ENCODE measurements around the gene PKN3. TPM values are rescaled to one million over a fixed set of nuclear protein-coding genes. Genes with fewer than 3 reads are reported as not detected.

The PKN3 gene
- total and polyA plus RNA-seq, 4 donors, result 0.61 to 4.2 (median 1.5) TPM

- no peak for DNase-seq (ENCODE audit: low spot score)
These were observed 4.5 kb downstream of the PKN3 start for GRCh38 chr9:128706671-128707381.

GRCh38 chr9:128707446-128707845 is 5.1 kb downstream of the PKN3 start:
- Histone ChIP-seq H3K4me1 (ENCODE audit: control insufficient read depth in 4 of 4, insufficient read depth in 4 of 4, low read length in 3 of 4) (peaks cover 0 to 2% (median 0%) of the 10 kb centered on the region in 4 donors), H3K36me3 (ENCODE audit: control insufficient read depth in 4 of 4, insufficient read depth in 3 of 4, low read depth in 1 of 4, low read length in 3 of 4) (no peaks in the 10 kb centered on the region), H3K27me3 (ENCODE audit: control insufficient read depth in 4 of 4, insufficient read depth in 4 of 4, low read length in 3 of 4) (no peaks in the 10 kb centered on the region), H3K4me3 (ENCODE audit: low read depth in 1 of 3, low read length in 3 of 3) (no peak overlapping the region), H3K9me3 (ENCODE audit: control insufficient read depth in 4 of 4, low read length in 3 of 4) (no peaks in the 10 kb centered on the region), H3K9ac (ENCODE audit: low read depth in 1 of 2, low read length in 2 of 2) (no peak overlapping the region), H3K27ac (ENCODE audit: low read depth in 1 of 2, low read length in 2 of 2) (no peak overlapping the region)
- TF ChIP-seq GABPA (IDR thresholded peaks at IDR 0.05 in 1 of 2, conservative IDR thresholded peaks at IDR 0.05 in 1 of 2), result no peak
- no peak for TF ChIP-seq FOXA1 (IDR thresholded peaks at IDR 0.05)
- no peak for TF ChIP-seq ZBTB33 (IDR thresholded peaks at IDR 0.05)
- no peak for TF ChIP-seq YY1 (IDR thresholded peaks at IDR 0.05)
- TF ChIP-seq RAD21 (IDR thresholded peaks at IDR 0.05), result no peak
- no peak for TF ChIP-seq JUND (IDR thresholded peaks at IDR 0.05)
- no peak for TF ChIP-seq REST (IDR thresholded peaks at IDR 0.05)
- TF ChIP-seq FOXA2 (IDR thresholded peaks at IDR 0.05), result no peak
- TF ChIP-seq ATF3 (IDR thresholded peaks at IDR 0.05), result no peak
- 96% methylated on average over 8 of the region's 8 CpGs for WGBS
- no peak for DNase-seq (ENCODE audit: low spot score)

More at GRCh38 chr9:128706671-128707381, 4.5 kb downstream of the PKN3 start:
- Histone ChIP-seq H3K4me1 (ENCODE audit: control insufficient read depth in 4 of 4, insufficient read depth in 4 of 4, low read length in 3 of 4) (peaks cover 0 to 8% (median 0%) of the 10 kb centered on the region in 4 donors), H3K36me3 (ENCODE audit: control insufficient read depth in 4 of 4, insufficient read depth in 3 of 4, low read depth in 1 of 4, low read length in 3 of 4) (no peaks in the 10 kb centered on the region), H3K27me3 (ENCODE audit: control insufficient read depth in 4 of 4, insufficient read depth in 4 of 4, low read length in 3 of 4) (no peaks in the 10 kb centered on the region), H3K9me3 (ENCODE audit: control insufficient read depth in 4 of 4, low read length in 3 of 4) (no peaks in the 10 kb centered on the region), H3K9ac (ENCODE audit: low read depth in 1 of 2, low read length in 2 of 2) (no peak overlapping the region), H3K27ac (ENCODE audit: low read depth in 1 of 2, low read length in 2 of 2) (no peak overlapping the region), H3K4me3 (ENCODE audit: low read depth in 1 of 3, low read length in 3 of 3) (no peak overlapping the region)
- no peak for TF ChIP-seq JUND (IDR thresholded peaks at IDR 0.05)
- no peak for TF ChIP-seq HNF4G (IDR thresholded peaks at IDR 0.05)
- TF ChIP-seq ATF3 (IDR thresholded peaks at IDR 0.05), result no peak
- no peak for TF ChIP-seq NR2F2 (IDR thresholded peaks at IDR 0.05)
- no peak for TF ChIP-seq ZBTB33 (IDR thresholded peaks at IDR 0.05)
- 91% methylated on average over 23 of the region's 23 CpGs for WGBS

Data from liver (tissue), 9 donors.